Measurements from ENCODE around the gene MUC13. TPM values are rescaled to one million over a fixed set of nuclear protein-coding genes. Genes with fewer than 3 reads are reported as not detected.

The MUC13 gene
- total and polyA plus RNA-seq, 4 experiments from 2014 or later: not detected

DNA sequence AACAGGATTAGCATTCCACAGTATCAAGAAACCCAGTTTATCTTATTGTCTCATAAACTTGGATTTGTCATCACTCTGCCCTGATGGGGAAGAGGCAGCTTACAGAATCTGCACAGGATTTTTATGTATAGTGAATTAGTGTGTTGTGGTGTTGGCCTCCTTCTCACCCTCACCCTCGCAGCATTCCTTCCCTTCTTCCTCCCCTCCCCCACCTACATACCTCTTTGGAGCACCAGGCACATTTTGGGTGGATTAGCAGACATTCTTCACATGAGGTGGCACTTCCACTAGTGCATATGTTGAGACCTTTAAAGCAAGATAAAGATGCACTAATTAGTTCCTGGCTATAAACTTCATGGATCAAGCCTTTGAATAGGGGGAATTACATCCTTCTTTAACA is 61.3 kb downstream of the MUC13 start:
- no peaks in the 10 kb centered on the region for H3K4me1 ChIP-seq (ENCODE audit: insufficient read depth, low read length)
- no peaks in the 10 kb centered on the region for H3K4me1 Mint-ChIP-seq
- H3K27ac ChIP-seq (ENCODE audit: low read depth, low read length): no peak overlapping the region
- H3K9me3 Mint-ChIP-seq: no peaks in the 10 kb centered on the region
- no peaks in the 10 kb centered on the region for H3K27me3 ChIP-seq (ENCODE audit: insufficient read depth, low read length)
- no peaks in the 10 kb centered on the region for H3K36me3 ChIP-seq (ENCODE audit: insufficient read depth, low read length)
- no peak overlapping the region for H3K27ac Mint-ChIP-seq
- H3K36me3 Mint-ChIP-seq: no peaks in the 10 kb centered on the region
- no peaks in the 10 kb centered on the region for H3K9me3 ChIP-seq (ENCODE audit: control insufficient read depth in 1 of 2, low read length in 2 of 2)
- ChIA-PET POLR2A (ENCODE audit: partially characterized antibody) (no interaction called here), CTCF (ENCODE audit: partially characterized antibody) (interaction anchor here (0.9 to 1.3 kb wide), 3 partner anchors 29 to 184 kb away, joined by 3 to 6 read pairs (median 3); no protein-coding TSS in a partner anchor)
- H3K27me3 Mint-ChIP-seq: peaks cover 5 to 9% of the 10 kb centered on the region in 2 donors
- no peak overlapping the region for H3K4me3 Mint-ChIP-seq
- intact Hi-C loops (cut with micrococcal nuclease): no loop called here
- no peak overlapping the region for H3K4me3 ChIP-seq (ENCODE audit: low read length in 2 of 2)
- no peak for DNase-seq

DNA sequence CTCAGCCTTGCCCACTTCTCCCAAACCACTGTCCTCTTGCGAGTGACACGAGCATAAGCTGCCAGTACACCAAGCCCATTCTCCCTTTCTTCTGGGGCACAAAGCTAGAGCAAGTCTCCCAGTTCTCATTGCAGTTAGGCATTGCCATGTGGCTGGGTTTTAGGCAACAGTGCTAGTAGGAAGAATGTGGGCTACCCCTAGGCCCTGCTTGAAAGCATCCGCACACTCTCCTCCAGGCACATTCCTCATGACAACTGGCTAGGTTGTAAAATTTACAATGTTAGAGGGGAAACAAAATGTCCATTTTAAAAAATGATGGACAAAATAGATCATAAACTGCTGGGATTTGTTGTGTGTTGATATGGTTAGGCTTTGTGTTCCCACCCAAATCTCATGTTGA is 67.0 kb downstream of the MUC13 start:
- CTCF ChIA-PET (ENCODE audit: partially characterized antibody): no interaction called here

DNA sequence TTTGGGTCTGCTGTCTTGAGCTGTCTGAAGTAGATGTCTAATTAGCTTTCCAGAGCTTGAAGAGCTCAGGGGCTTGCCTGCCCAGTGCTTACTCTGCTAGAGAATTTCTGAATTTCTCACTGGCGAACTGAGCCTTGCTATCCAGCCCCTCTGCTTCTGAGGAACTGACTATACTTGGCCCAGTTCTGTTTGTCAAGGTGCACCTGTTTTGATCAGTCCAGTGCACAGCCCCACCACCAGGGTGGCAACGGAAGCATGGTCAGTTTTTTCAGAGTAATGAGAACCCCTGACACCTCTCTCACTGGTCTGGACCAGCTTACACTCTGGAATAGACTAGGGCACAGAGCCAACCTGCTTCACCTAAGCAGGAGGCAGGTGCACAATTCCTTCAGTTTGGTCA is 72.5 kb downstream of the MUC13 start:
- Histone ChIP-seq H3K9me3 (ENCODE audit: control insufficient read depth in 1 of 2, low read length in 2 of 2) (no peaks in the 10 kb centered on the region), H3K36me3 (ENCODE audit: insufficient read depth, low read length) (no peaks in the 10 kb centered on the region), H3K4me3 (ENCODE audit: low read length in 2 of 2) (no peak overlapping the region), H3K27ac (ENCODE audit: low read depth, low read length) (no peak overlapping the region), H3K27me3 (ENCODE audit: insufficient read depth, low read length) (no peaks in the 10 kb centered on the region), H3K4me1 (ENCODE audit: insufficient read depth, low read length) (no peaks in the 10 kb centered on the region)
- intact Hi-C loops (cut with micrococcal nuclease): no loop called here
- no peaks in the 10 kb centered on the region for H3K9me3 Mint-ChIP-seq
- no peaks in the 10 kb centered on the region for H3K36me3 Mint-ChIP-seq
- H3K27me3 Mint-ChIP-seq: peaks cover 6 to 8% of the 10 kb centered on the region in 2 donors
- CTCF ChIA-PET (ENCODE audit: partially characterized antibody): interaction anchor here (0.8 kb wide), 1 partner anchor 39 kb away, joined by 3 read pairs; no protein-coding TSS in a partner anchor
- H3K4me3 Mint-ChIP-seq: no peak overlapping the region
- POLR2A ChIA-PET (ENCODE audit: partially characterized antibody): interaction anchor here (0.6 kb wide), 1 partner anchor 70 kb away, joined by 3 read pairs; no protein-coding TSS in a partner anchor
- DNase-seq: no peak
- no peak overlapping the region for H3K27ac Mint-ChIP-seq
- no peaks in the 10 kb centered on the region for H3K4me1 Mint-ChIP-seq

More for the DNA sequence above, 67.0 kb downstream of the MUC13 start:
- no peak for DNase-seq
- Mint-ChIP-seq H3K9me3 (no peaks in the 10 kb centered on the region), H3K36me3 (no peaks in the 10 kb centered on the region), H3K27ac (no peak overlapping the region), H3K4me1 (no peaks in the 10 kb centered on the region), H3K4me3 (no peak overlapping the region), H3K27me3 (peaks cover 4 to 15% of the 10 kb centered on the region in 2 donors)
- intact Hi-C loops (cut with micrococcal nuclease): no loop called here
- Histone ChIP-seq H3K9me3 (ENCODE audit: control insufficient read depth in 1 of 2, low read length in 2 of 2) (no peaks in the 10 kb centered on the region), H3K27me3 (ENCODE audit: insufficient read depth, low read length) (no peaks in the 10 kb centered on the region), H3K4me1 (ENCODE audit: insufficient read depth, low read length) (no peaks in the 10 kb centered on the region), H3K27ac (ENCODE audit: low read depth, low read length) (no peak overlapping the region), H3K36me3 (ENCODE audit: insufficient read depth, low read length) (no peaks in the 10 kb centered on the region), H3K4me3 (ENCODE audit: low read length in 2 of 2) (no peak overlapping the region)
- POLR2A ChIA-PET (ENCODE audit: partially characterized antibody): no interaction called here

DNA sequence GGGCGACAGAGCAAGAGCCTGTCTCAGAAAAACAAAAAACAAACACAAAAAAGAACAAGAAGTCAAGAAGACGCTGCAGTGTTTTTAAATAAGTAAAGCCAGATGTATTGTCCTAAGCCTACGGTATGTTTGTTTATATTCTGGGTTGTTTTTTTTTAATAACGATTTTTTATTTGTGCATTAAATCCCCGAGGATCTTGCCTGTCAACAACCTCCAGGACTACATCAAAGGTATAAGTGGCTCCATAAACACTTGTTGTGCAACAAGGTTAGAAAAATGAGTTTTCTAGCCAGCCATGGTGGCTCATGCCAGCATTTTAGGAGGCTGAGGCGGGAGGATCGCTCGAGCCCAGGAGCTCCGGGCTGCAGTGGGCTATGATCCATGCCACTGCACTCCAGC is 73.5 kb downstream of the MUC13 start:
- CTCF ChIA-PET (ENCODE audit: partially characterized antibody): no interaction called here
- H3K4me3 ChIP-seq (ENCODE audit: low read length in 2 of 2): no peak overlapping the region
- intact Hi-C loops (cut with micrococcal nuclease): no loop called here
- H3K4me3 Mint-ChIP-seq: no peak overlapping the region
- no peaks in the 10 kb centered on the region for H3K36me3 Mint-ChIP-seq
- no peaks in the 10 kb centered on the region for H3K4me1 ChIP-seq (ENCODE audit: insufficient read depth, low read length)
- H3K9me3 ChIP-seq (ENCODE audit: control insufficient read depth in 1 of 2, low read length in 2 of 2): no peaks in the 10 kb centered on the region
- no peaks in the 10 kb centered on the region for H3K36me3 ChIP-seq (ENCODE audit: insufficient read depth, low read length)
- no peaks in the 10 kb centered on the region for H3K4me1 Mint-ChIP-seq
- H3K9me3 Mint-ChIP-seq: no peaks in the 10 kb centered on the region
- H3K27ac Mint-ChIP-seq: no peak overlapping the region
- no peak overlapping the region for H3K27ac ChIP-seq (ENCODE audit: low read depth, low read length)
- POLR2A ChIA-PET (ENCODE audit: partially characterized antibody): no interaction called here
- no peaks in the 10 kb centered on the region for H3K27me3 ChIP-seq (ENCODE audit: insufficient read depth, low read length)
- no peak for DNase-seq
- peaks cover 4 to 6% of the 10 kb centered on the region in 2 donors for H3K27me3 Mint-ChIP-seq

DNA sequence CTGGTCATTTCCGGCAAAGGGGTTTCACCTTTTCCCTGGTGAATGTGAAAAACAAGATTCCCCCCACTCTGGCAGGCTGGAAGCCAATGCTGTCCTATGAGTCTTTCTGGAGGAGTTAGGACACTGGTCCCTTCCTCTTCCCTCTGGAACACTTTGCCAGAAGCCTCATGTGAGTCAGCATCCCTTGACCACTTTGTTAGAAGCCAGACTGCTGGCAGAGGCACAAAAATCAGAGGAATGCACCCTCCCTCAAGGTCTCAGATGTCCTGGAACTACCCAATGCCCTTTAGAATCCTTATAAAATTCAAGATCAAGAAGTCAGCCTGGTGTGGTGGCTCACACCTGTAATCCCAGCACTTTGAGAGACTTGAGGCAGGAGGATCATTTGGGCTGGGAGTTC is 74.0 kb downstream of the MUC13 start:
- no peaks in the 10 kb centered on the region for H3K4me1 ChIP-seq (ENCODE audit: insufficient read depth, low read length)
- intact Hi-C loops (cut with micrococcal nuclease): no loop called here
- H3K27ac Mint-ChIP-seq: no peak overlapping the region
- POLR2A ChIA-PET (ENCODE audit: partially characterized antibody): no interaction called here
- H3K36me3 Mint-ChIP-seq: no peaks in the 10 kb centered on the region
- no peaks in the 10 kb centered on the region for H3K9me3 Mint-ChIP-seq
- CTCF ChIA-PET (ENCODE audit: partially characterized antibody): no interaction called here
- no peaks in the 10 kb centered on the region for H3K4me1 Mint-ChIP-seq
- peaks cover 5 to 8% of the 10 kb centered on the region in 2 donors for H3K27me3 Mint-ChIP-seq
- H3K9me3 ChIP-seq (ENCODE audit: control insufficient read depth in 1 of 2, low read length in 2 of 2): no peaks in the 10 kb centered on the region
- H3K36me3 ChIP-seq (ENCODE audit: insufficient read depth, low read length): no peaks in the 10 kb centered on the region
- DNase-seq: no peak
- no peak overlapping the region for H3K27ac ChIP-seq (ENCODE audit: low read depth, low read length)
- no peaks in the 10 kb centered on the region for H3K27me3 ChIP-seq (ENCODE audit: insufficient read depth, low read length)
- no peak overlapping the region for H3K4me3 ChIP-seq (ENCODE audit: low read length in 2 of 2)
- H3K4me3 Mint-ChIP-seq: no peak overlapping the region

DNA sequence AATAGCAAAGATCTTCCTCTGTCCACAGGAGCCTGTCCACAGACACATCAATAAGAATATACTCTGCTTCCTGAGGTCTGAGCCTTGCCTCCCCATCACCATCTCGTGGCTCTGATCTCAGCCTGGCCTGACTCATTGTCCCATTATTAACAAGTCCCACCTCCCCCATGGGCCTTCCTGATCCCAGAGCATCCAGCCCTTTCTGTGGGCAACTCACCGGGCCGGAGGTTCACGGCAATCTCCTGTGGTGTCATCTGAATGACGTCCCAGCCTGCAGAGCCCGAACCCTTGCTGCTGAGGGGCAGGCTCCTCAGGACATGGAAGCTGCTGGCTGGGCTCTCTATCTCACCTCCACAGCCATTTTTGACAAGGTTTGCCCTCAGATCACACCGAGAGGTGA is 75.5 kb downstream of the MUC13 start:
- Mint-ChIP-seq H3K27me3 (peaks cover 5 to 8% of the 10 kb centered on the region in 2 donors), H3K4me3 (no peak overlapping the region), H3K36me3 (no peaks in the 10 kb centered on the region), H3K4me1 (no peaks in the 10 kb centered on the region), H3K9me3 (no peaks in the 10 kb centered on the region), H3K27ac (no peak overlapping the region)
- ChIA-PET CTCF (ENCODE audit: partially characterized antibody) (interaction anchor here (0.8 kb wide), 1 partner anchor 18 kb away, joined by 3 read pairs; no protein-coding TSS in a partner anchor), POLR2A (ENCODE audit: partially characterized antibody) (no interaction called here)
- intact Hi-C loops (cut with micrococcal nuclease): no loop called here
- DNase-seq: no peak
- Histone ChIP-seq H3K9me3 (ENCODE audit: control insufficient read depth in 1 of 2, low read length in 2 of 2) (no peaks in the 10 kb centered on the region), H3K27ac (ENCODE audit: low read depth, low read length) (no peak overlapping the region), H3K4me3 (ENCODE audit: low read length in 2 of 2) (no peak overlapping the region), H3K27me3 (ENCODE audit: insufficient read depth, low read length) (peaks cover 3% of the 10 kb centered on the region), H3K4me1 (ENCODE audit: insufficient read depth, low read length) (no peaks in the 10 kb centered on the region), H3K36me3 (ENCODE audit: insufficient read depth, low read length) (no peaks in the 10 kb centered on the region)

DNA sequence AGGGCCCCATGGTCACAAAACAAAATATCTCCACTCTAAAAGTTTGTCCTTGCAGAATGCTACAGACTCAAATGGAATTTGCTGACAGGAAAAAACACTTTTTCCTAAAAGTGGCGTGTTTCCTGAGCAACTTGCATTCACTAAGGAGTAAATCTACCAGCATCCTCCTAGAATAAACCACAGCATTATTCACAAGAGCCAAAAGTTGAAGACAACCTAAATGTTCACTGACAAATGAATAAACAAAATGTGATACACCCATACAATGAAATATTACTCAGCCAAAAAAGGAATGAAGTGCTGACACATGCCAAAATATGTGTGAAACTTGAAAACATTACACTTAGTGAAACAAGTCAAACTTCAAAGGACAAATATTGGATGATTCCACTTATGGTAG is 76.3 kb downstream of the MUC13 start:
- POLR2A ChIA-PET (ENCODE audit: partially characterized antibody): no interaction called here
- H3K27ac Mint-ChIP-seq: no peak overlapping the region
- peaks cover 3% of the 10 kb centered on the region for H3K27me3 ChIP-seq (ENCODE audit: insufficient read depth, low read length)
- CTCF ChIA-PET (ENCODE audit: partially characterized antibody): no interaction called here
- no peaks in the 10 kb centered on the region for H3K4me1 Mint-ChIP-seq
- no peak overlapping the region for H3K27ac ChIP-seq (ENCODE audit: low read depth, low read length)
- H3K36me3 Mint-ChIP-seq: no peaks in the 10 kb centered on the region
- no peak for DNase-seq
- H3K4me3 ChIP-seq (ENCODE audit: low read length in 2 of 2): no peak overlapping the region
- no peaks in the 10 kb centered on the region for H3K9me3 Mint-ChIP-seq
- H3K4me3 Mint-ChIP-seq: no peak overlapping the region
- intact Hi-C loops (cut with micrococcal nuclease): no loop called here
- H3K27me3 Mint-ChIP-seq: peaks cover 5 to 8% of the 10 kb centered on the region in 2 donors
- H3K36me3 ChIP-seq (ENCODE audit: insufficient read depth, low read length): no peaks in the 10 kb centered on the region
- no peaks in the 10 kb centered on the region for H3K9me3 ChIP-seq (ENCODE audit: control insufficient read depth in 1 of 2, low read length in 2 of 2)
- no peaks in the 10 kb centered on the region for H3K4me1 ChIP-seq (ENCODE audit: insufficient read depth, low read length)

DNA sequence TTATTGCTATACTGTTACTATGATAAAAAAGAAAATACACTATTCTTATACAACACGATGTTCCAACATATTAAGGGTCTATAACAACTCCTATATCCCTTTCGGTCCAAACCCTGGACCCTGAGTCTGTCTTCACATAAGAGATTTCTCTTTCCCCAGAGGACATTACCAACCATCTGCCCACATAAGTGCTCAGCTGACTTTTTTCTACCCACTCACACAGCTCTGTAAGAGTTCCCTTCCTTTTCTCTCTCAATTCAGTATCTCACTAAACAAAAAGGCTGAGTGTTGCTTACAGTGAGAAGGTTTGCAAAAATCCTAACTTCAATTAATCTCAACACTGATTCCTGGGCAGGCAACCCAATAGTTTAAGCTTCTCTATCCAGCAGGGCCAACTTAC is 77.9 kb downstream of the MUC13 start:
- Mint-ChIP-seq H3K9me3 (no peaks in the 10 kb centered on the region), H3K4me3 (no peak overlapping the region), H3K27ac (no peak overlapping the region), H3K27me3 (peaks cover 7 to 10% of the 10 kb centered on the region in 2 donors), H3K4me1 (no peaks in the 10 kb centered on the region), H3K36me3 (no peaks in the 10 kb centered on the region)
- intact Hi-C loops (cut with micrococcal nuclease): no loop called here
- no peak overlapping the region for H3K4me3 ChIP-seq (ENCODE audit: low read length in 2 of 2)
- peaks cover 3% of the 10 kb centered on the region for H3K27me3 ChIP-seq (ENCODE audit: insufficient read depth, low read length)
- no peaks in the 10 kb centered on the region for H3K36me3 ChIP-seq (ENCODE audit: insufficient read depth, low read length)
- H3K4me1 ChIP-seq (ENCODE audit: insufficient read depth, low read length): no peaks in the 10 kb centered on the region
- no peak overlapping the region for H3K27ac ChIP-seq (ENCODE audit: low read depth, low read length)
- POLR2A ChIA-PET (ENCODE audit: partially characterized antibody): interaction anchor here (1.4 kb wide), 1 partner anchor 21 kb away, joined by 3 read pairs; no protein-coding TSS in a partner anchor
- CTCF ChIA-PET (ENCODE audit: partially characterized antibody): interaction anchor here (1.2 kb wide), 1 partner anchor 96 kb away, joined by 4 read pairs; no protein-coding TSS in a partner anchor
- no peaks in the 10 kb centered on the region for H3K9me3 ChIP-seq (ENCODE audit: control insufficient read depth in 1 of 2, low read length in 2 of 2)
- DNase-seq: no peak
